Caco-2 (cell line): ENCODE results near the gene PCDHGB4. TPM values are rescaled to one million over a fixed set of nuclear protein-coding genes. Genes with fewer than 3 reads are reported as not detected.

ENCODE experiments used
- BruUV-seq: library from RNA; stranded (reverse); fragments of 400-500 nt; replicated peaks from 2 replicates; lab custom pipeline; 2021; lab: Mats Ljungman, UMichigan
- CTCF ChIA-PET: fragments of 300-600 bp; sonication (Branson Sonifier 250); formaldehyde crosslinking; loops from one replicate; lab custom pipeline; 2022; ENCODE audit warnings: antibody characterized with exemption; lab: Charles Lee
- POLR2A ChIA-PET: fragments of 300-600 bp; sonication (Branson Sonifier 250); formaldehyde crosslinking; loops from one replicate; lab custom pipeline; 2022; ENCODE audit warnings: antibody characterized with exemption; lab: Charles Lee
- DNase-seq, 2 experiments: peaks; one replicate each; pipeline versions ENCODE4 v3.0.0 to v3.0.0-alpha.2; 2020 to 2022
- H3K27me3 ChIP-seq: replicated peaks from 2 replicates; pipeline ENCODE4 v1.6.0; 2011; ENCODE audit warnings: low read length; ENCODE audit not compliant: control insufficient read depth, insufficient read depth
- H3K36me3 ChIP-seq: 2 replicates; pipeline ENCODE4 v1.5.1; 2011; ENCODE audit warnings: low read length; ENCODE audit not compliant: control insufficient read depth, insufficient read depth
- H3K4me1 ChIP-seq: fragments of 250-450 bp; sonication (Bioruptor Pico); 2 replicates; pipeline ENCODE4 v1.5.1; 2020; ENCODE audit warnings: mild to moderate bottlenecking
- H3K4me3 ChIP-seq: 2 replicates; pipeline ENCODE4 v1.5.1; 2011; ENCODE audit warnings: low read depth, mild to moderate bottlenecking, control low read depth, low read length
- H3K9me3 ChIP-seq: fragments of 250-450 bp; sonication (Bioruptor Pico); 2 replicates; pipeline ENCODE4 v1.5.1; 2020; ENCODE audit warnings: mild to moderate bottlenecking, moderate library complexity
- H3K27ac Mint-ChIP-seq: one replicate; pipeline ENCODE4 v1.8.0; 2022; ENCODE audit warnings: mixed read lengths; ENCODE audit not compliant: unreplicated experiment
- H3K27me3 Mint-ChIP-seq: one replicate; pipeline ENCODE4 v1.8.0; 2022; ENCODE audit warnings: mixed read lengths; ENCODE audit not compliant: insufficient read depth, unreplicated experiment
- H3K36me3 Mint-ChIP-seq: one replicate; pipeline ENCODE4 v1.8.0; 2022; ENCODE audit warnings: mild to moderate bottlenecking, mixed read lengths; ENCODE audit not compliant: insufficient read depth, unreplicated experiment
- H3K4me1 Mint-ChIP-seq: one replicate; pipeline ENCODE4 v1.8.0; 2022; ENCODE audit warnings: low read depth, mixed read lengths; ENCODE audit not compliant: unreplicated experiment
- H3K4me3 Mint-ChIP-seq: one replicate; pipeline ENCODE4 v1.8.0; 2022; ENCODE audit warnings: mild to moderate bottlenecking, moderate library complexity, mixed read lengths; ENCODE audit not compliant: unreplicated experiment
- H3K9me3 Mint-ChIP-seq: one replicate; pipeline ENCODE4 v1.8.0; 2022; ENCODE audit warnings: mixed read lengths; ENCODE audit not compliant: unreplicated experiment
- intact Hi-C: fragments of 100-400 bp; cut with micrococcal nuclease; formaldehyde crosslinking; loops from one replicate; pipeline ENCODE4 v1.10.0; 2022; ENCODE audit not compliant: unreplicated experiment
- total RNA-seq: library from RNA; stranded (reverse); gene quantifications from 2 replicates; pipeline ENCODE4 v1.2.3, GENCODE V29; 2022
- TF ChIP-seq, protein P1 (sequence below), 2 experiments: fragments of 200-600 bp in 1 of 2; IDR thresholded peaks; 1 replicate in 1 of 2; 2 replicates in 1 of 2; pipeline versions ENCODE4 v1.5.1 to v1.8.0; 2011 to 2022; ENCODE audit warnings: antibody characterized with exemption in 1 of 2, control low read depth in 1 of 2, inconsistent platforms in 1 of 2, low read depth in 1 of 2, low read length in 1 of 2, mild to moderate bottlenecking in 1 of 2, moderate library complexity in 1 of 2; ENCODE audit not compliant: insufficient read depth in 1 of 2, severe bottlenecking in 1 of 2, unreplicated experiment in 1 of 2

PCDHGB4 gene
- total RNA-seq, 1 experiment from 2014 or later: 0.14 TPM

GRCh38 chr5:141409598-141410306 is 22.3 kb downstream of the PCDHGB4 start:
- DNase-seq: no peak
- ChIA-PET CTCF (no interaction called here), POLR2A (no interaction called here)
- intact Hi-C loops: loop anchor here (5.0 kb wide), 1 partner anchor 87 kb away; the partner anchor contains the start of gene TAF7
- no peaks in the 10 kb centered on the region for H3K27me3 Mint-ChIP-seq
- no TSS peak for BruUV-seq
- Histone ChIP-seq H3K9me3 (peaks cover 7% of the 10 kb centered on the region), H3K27me3 (no peaks in the 10 kb centered on the region), H3K36me3 (no peaks in the 10 kb centered on the region), H3K4me3 (no peak overlapping the region), H3K4me1 (no peaks in the 10 kb centered on the region)
- H3K36me3 Mint-ChIP-seq: peaks cover 4% of the 10 kb centered on the region
- no peaks in the 10 kb centered on the region for H3K4me1 Mint-ChIP-seq
- TF ChIP-seq, protein P1, sequence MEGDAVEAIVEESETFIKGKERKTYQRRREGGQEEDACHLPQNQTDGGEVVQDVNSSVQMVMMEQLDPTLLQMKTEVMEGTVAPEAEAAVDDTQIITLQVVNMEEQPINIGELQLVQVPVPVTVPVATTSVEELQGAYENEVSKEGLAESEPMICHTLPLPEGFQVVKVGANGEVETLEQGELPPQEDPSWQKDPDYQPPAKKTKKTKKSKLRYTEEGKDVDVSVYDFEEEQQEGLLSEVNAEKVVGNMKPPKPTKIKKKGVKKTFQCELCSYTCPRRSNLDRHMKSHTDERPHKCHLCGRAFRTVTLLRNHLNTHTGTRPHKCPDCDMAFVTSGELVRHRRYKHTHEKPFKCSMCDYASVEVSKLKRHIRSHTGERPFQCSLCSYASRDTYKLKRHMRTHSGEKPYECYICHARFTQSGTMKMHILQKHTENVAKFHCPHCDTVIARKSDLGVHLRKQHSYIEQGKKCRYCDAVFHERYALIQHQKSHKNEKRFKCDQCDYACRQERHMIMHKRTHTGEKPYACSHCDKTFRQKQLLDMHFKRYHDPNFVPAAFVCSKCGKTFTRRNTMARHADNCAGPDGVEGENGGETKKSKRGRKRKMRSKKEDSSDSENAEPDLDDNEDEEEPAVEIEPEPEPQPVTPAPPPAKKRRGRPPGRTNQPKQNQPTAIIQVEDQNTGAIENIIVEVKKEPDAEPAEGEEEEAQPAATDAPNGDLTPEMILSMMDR (IDR thresholded peaks at IDR 0.05; ENCODE audit: insufficient read depth in 1 of 2, low read depth in 1 of 2, low read length in 1 of 2, severe bottlenecking in 1 of 2, unreplicated experiment in 1 of 2): no peak
- peaks cover 34% of the 10 kb centered on the region for H3K9me3 Mint-ChIP-seq
- H3K4me3 Mint-ChIP-seq: no peak overlapping the region
- no peak overlapping the region for H3K27ac Mint-ChIP-seq

DNA sequence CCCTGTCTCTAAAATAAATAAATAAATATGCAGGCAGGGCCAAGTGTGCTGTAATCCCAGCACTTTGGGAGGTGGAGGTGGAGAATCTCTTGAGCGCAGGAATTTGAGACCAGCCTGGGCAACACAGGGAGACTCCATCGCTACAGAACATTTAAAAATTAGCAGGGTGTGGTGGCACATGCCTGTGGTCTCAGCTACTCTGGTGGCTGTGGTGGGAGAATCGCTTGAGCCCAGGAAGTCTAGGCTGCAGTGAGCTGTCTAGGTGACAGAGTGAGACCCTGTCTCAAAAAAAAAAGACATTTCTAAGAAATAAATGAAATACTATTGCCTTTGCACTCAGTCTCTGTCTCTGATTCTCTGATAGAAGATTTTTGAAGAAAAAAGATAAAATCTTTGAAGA is 24.1 kb downstream of the PCDHGB4 start:
- no peaks in the 10 kb centered on the region for H3K27me3 ChIP-seq
- BruUV-seq: no TSS peak

DNA sequence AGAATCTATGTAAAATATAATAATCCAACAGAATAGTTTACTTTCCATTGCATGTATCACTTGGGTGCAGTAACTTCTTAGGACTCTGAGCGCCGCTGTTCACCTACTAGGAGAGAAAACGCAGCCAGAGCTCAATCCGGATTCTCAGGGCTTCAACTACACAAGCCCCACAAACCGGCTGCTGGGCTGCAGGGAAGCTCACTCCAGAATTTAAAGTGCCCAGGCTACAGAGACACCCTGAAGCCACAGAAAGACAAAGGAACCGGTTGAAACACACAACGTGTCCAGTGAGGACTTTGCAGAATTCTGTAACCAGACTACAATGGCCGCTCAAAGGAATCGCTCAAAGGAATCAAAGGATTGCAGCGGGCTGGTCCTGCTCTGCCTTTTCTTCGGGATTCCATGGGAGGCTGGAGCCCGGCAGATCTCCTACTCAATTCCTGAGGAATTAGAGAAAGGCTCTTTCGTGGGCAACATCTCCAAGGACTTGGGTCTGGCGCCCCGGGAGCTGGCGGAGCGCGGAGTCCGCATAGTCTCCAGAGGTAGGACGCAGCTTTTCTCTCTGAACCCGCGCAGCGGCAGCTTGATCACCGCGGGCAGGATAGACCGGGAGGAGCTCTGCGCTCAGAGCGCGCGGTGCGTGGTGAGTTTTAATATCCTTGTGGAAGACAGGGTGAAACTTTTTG is 25.5 kb downstream of the PCDHGB4 start, which contains the start of gene PCDHGA10:
PCDHGA10 (plus strand) TSS at position 134 of the 686 bp plus-strand sequence; CDS start at position 323, 189 bp downstream.
- Mint-ChIP-seq H3K9me3 (peaks cover 37% of the 10 kb centered on the region), H3K4me3 (peak within 1 kb of the TSS; percentile 86), H3K27me3 (no peaks in the 10 kb centered on the region), H3K27ac (no peak within 1 kb of the TSS), H3K4me1 (no peaks in the 10 kb centered on the region), H3K36me3 (peaks cover 8% of the 10 kb centered on the region)
- peak in 1 of 2 experiments; percentile 50 for DNase-seq
- H3K27me3 ChIP-seq: no peaks in the 10 kb centered on the region
- peaks cover 11% of the 10 kb centered on the region for H3K9me3 ChIP-seq
- no peaks in the 10 kb centered on the region for H3K36me3 ChIP-seq
- ChIA-PET POLR2A (interaction anchor here (1.4 kb wide), 1 partner anchor 92 kb away, joined by 4 read pairs; the partner anchor contains the start of gene TAF7), CTCF (interaction anchor here (0.9 to 2.1 kb wide), 8 partner anchors 87 to 190 kb away, joined by 3 to 16 read pairs (median 4); partner anchors contain the start of gene PCDHB14)
- no peaks in the 10 kb centered on the region for H3K4me1 ChIP-seq
- TF ChIP-seq, protein P1 (IDR thresholded peaks at IDR 0.05; ENCODE audit: insufficient read depth in 1 of 2, low read depth in 1 of 2, low read length in 1 of 2, severe bottlenecking in 1 of 2, unreplicated experiment in 1 of 2): peak; percentile 50 to 55
- BruUV-seq: TSS peak; percentile 19
- peak within 1 kb of the TSS; percentile 49 for H3K4me3 ChIP-seq
- intact Hi-C loops: loop anchor here (1.0 to 5.0 kb wide), 4 partner anchors 91 to 147 kb away; partner anchors contain the start of gene TAF7

More for the DNA sequence above, 24.1 kb downstream of the PCDHGB4 start:
- no peak for DNase-seq
- POLR2A ChIA-PET: no interaction called here
- Mint-ChIP-seq H3K27ac (no peak overlapping the region), H3K4me1 (no peaks in the 10 kb centered on the region), H3K4me3 (no peak overlapping the region), H3K36me3 (peaks cover 4% of the 10 kb centered on the region), H3K9me3 (peaks cover 35% of the 10 kb centered on the region), H3K27me3 (no peaks in the 10 kb centered on the region)
- Histone ChIP-seq H3K4me1 (no peaks in the 10 kb centered on the region), H3K4me3 (no peak overlapping the region), H3K9me3 (peaks cover 10% of the 10 kb centered on the region), H3K36me3 (no peaks in the 10 kb centered on the region)
- intact Hi-C loops: loop anchor here (5.0 kb wide), 1 partner anchor 89 kb away; the partner anchor contains the start of gene TAF7
- TF ChIP-seq, protein P1 (IDR thresholded peaks at IDR 0.05; ENCODE audit: insufficient read depth in 1 of 2, low read depth in 1 of 2, low read length in 1 of 2, severe bottlenecking in 1 of 2, unreplicated experiment in 1 of 2): no peak
- CTCF ChIA-PET: no interaction called here
